B cell (primary cell): ENCODE measurements around the gene GYS1.

Experiments used
- CTCF ChIP-seq: fragments of 200-600 bp; IDR thresholded peaks from one replicate; pipeline ENCODE4 v1.8.0; 2022; ENCODE audit warnings: antibody characterized with exemption, mild to moderate bottlenecking
- EZH2 ChIP-seq: IDR thresholded peaks from 2 replicates; pipeline ENCODE4 v1.6.1; 2012; ENCODE audit warnings: borderline replicate concordance, low read depth, mild to moderate bottlenecking, moderate library complexity, low read length; ENCODE audit not compliant: insufficient read depth, poor library complexity, severe bottlenecking

- TF ChIP-seq CTCF (no peak), EZH2 (no peak)
Measured at GRCh38 chr19:48962849-48963165, 30.3 kb downstream of the GYS1 start.
